ENCODE results near the gene TACC2.
"Not testable (repeated sequence)": the region's sequence is repeated elsewhere in the genome, so short reads cannot be mapped to it uniquely, and the experiment has no call there.

TACC2 gene

GRCh38 chr10:122075171-122075570, 86.2 kb downstream of the TACC2 start:
- H3K27me3 ChIP-seq (ENCODE audit: insufficient read depth, low read length): no peaks in the 10 kb centered on the region
- H3K27ac ChIP-seq (ENCODE audit: low read length): no peak overlapping the region
- no peaks in the 10 kb centered on the region for H3K4me1 ChIP-seq (ENCODE audit: insufficient read depth, low read length)
- H3K9ac ChIP-seq (ENCODE audit: low read depth, low read length): no peak overlapping the region
- H3K36me3 ChIP-seq (ENCODE audit: insufficient read depth, low read depth, low read length): no peaks in the 10 kb centered on the region
- no peak overlapping the region for H3K4me3 ChIP-seq (ENCODE audit: low read length)
- H3K9me3 ChIP-seq (ENCODE audit: insufficient read depth, low read depth, low read length): no peaks in the 10 kb centered on the region

- not testable (repeated sequence) for H3K27me3 ChIP-seq (ENCODE audit: insufficient read depth, low read length); H3K4me1 ChIP-seq (ENCODE audit: insufficient read depth, low read length); H3K4me3 ChIP-seq (ENCODE audit: low read length); H3K9me3 ChIP-seq (ENCODE audit: insufficient read depth, low read depth, low read length); H3K9ac ChIP-seq (ENCODE audit: low read depth, low read length); H3K36me3 ChIP-seq (ENCODE audit: insufficient read depth, low read depth, low read length); H3K27ac ChIP-seq (ENCODE audit: low read length)
Measured at GRCh38 chr10:122075876-122076275, 86.9 kb downstream of the TACC2 start.

- H3K27me3 ChIP-seq (ENCODE audit: insufficient read depth, low read length): no peaks in the 10 kb centered on the region
- no peak overlapping the region for H3K9ac ChIP-seq (ENCODE audit: low read depth, low read length)
- no peaks in the 10 kb centered on the region for H3K36me3 ChIP-seq (ENCODE audit: insufficient read depth, low read depth, low read length)
- no peak overlapping the region for H3K27ac ChIP-seq (ENCODE audit: low read length)
- no peak overlapping the region for H3K4me3 ChIP-seq (ENCODE audit: low read length)
- no peaks in the 10 kb centered on the region for H3K4me1 ChIP-seq (ENCODE audit: insufficient read depth, low read length)
- H3K9me3 ChIP-seq (ENCODE audit: insufficient read depth, low read depth, low read length): no peaks in the 10 kb centered on the region
Measured at GRCh38 chr10:122077311-122077875, 88.4 kb downstream of the TACC2 start.

DNA sequence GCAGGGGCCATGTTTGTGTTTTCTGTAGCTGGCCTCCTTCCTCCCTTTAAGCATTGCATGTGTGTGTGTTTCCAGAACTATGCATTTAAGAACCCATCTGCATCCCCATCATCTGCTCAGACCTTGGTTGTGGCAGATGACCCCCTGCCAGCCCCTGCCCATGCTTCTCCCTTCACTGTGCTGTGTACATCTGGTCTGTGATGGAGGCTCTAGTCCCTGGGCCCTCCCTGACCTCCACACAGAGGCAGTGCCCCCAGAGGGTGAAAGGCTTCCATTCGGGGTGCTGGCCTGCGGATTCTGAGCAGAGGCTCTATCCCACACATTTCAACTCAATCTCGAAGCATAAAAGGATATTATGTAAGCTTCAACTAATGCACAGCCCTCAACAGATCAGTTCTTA, 89.4 kb downstream of the TACC2 start:
- H3K4me1 ChIP-seq (ENCODE audit: insufficient read depth, low read length): no peaks in the 10 kb centered on the region
- H3K4me3 ChIP-seq (ENCODE audit: low read length): no peak overlapping the region
- no peaks in the 10 kb centered on the region for H3K27me3 ChIP-seq (ENCODE audit: insufficient read depth, low read length)
- H3K9ac ChIP-seq (ENCODE audit: low read depth, low read length): no peak overlapping the region
- H3K36me3 ChIP-seq (ENCODE audit: insufficient read depth, low read depth, low read length): no peaks in the 10 kb centered on the region
- no peak overlapping the region for H3K27ac ChIP-seq (ENCODE audit: low read length)
- H3K9me3 ChIP-seq (ENCODE audit: insufficient read depth, low read depth, low read length): no peaks in the 10 kb centered on the region

GRCh38 chr10:122078965-122079795, 90.2 kb downstream of the TACC2 start:
- Histone ChIP-seq H3K9ac (ENCODE audit: low read depth, low read length) (no peak overlapping the region), H3K27ac (ENCODE audit: low read length) (no peak overlapping the region), H3K27me3 (ENCODE audit: insufficient read depth, low read length) (no peaks in the 10 kb centered on the region), H3K4me3 (ENCODE audit: low read length) (no peak overlapping the region), H3K4me1 (ENCODE audit: insufficient read depth, low read length) (no peaks in the 10 kb centered on the region), H3K9me3 (ENCODE audit: insufficient read depth, low read depth, low read length) (no peaks in the 10 kb centered on the region), H3K36me3 (ENCODE audit: insufficient read depth, low read depth, low read length) (no peaks in the 10 kb centered on the region)

DNA sequence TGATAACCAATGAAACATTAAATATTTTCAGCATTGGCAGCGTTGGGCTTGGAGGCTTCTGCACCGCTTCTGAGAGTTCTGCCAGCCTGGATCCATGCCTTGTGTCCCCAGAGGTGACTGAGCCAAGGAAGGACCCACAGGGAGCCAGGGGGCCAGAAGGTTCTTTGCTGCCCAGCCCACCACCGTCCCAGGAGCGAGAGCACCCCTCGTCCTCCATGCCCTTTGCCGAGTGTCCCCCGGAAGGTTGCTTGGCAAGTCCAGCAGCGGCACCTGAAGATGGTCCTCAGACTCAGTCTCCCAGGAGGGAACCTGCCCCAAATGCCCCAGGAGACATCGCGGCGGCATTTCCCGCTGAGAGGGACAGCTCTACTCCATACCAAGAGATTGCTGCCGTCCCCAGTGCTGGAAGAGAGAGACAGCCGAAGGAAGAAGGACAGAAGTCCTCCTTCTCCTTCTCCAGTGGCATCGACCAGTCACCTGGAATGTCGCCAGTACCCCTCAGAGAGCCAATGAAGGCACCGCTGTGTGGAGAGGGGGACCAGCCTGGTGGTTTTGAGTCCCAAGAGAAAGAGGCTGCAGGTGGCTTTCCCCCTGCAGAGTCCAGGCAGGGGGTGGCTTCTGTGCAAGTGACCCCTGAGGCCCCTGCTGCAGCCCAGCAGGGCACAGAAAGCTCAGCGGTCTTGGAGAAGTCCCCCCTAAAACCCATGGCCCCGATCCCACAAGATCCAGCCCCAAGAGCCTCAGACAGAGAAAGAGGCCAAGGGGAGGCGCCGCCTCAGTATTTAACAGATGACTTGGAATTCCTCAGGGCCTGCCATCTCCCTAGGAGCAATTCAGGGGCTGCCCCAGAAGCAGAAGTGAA, 93.9 kb downstream of the TACC2 start:
- Histone ChIP-seq H3K4me3 (ENCODE audit: low read length) (no peak overlapping the region), H3K9me3 (ENCODE audit: insufficient read depth, low read depth, low read length) (no peaks in the 10 kb centered on the region), H3K4me1 (ENCODE audit: insufficient read depth, low read length) (no peaks in the 10 kb centered on the region), H3K27me3 (ENCODE audit: insufficient read depth, low read length) (no peaks in the 10 kb centered on the region), H3K27ac (ENCODE audit: low read length) (no peak overlapping the region), H3K9ac (ENCODE audit: low read depth, low read length) (no peak overlapping the region), H3K36me3 (ENCODE audit: insufficient read depth, low read depth, low read length) (no peaks in the 10 kb centered on the region)

DNA sequence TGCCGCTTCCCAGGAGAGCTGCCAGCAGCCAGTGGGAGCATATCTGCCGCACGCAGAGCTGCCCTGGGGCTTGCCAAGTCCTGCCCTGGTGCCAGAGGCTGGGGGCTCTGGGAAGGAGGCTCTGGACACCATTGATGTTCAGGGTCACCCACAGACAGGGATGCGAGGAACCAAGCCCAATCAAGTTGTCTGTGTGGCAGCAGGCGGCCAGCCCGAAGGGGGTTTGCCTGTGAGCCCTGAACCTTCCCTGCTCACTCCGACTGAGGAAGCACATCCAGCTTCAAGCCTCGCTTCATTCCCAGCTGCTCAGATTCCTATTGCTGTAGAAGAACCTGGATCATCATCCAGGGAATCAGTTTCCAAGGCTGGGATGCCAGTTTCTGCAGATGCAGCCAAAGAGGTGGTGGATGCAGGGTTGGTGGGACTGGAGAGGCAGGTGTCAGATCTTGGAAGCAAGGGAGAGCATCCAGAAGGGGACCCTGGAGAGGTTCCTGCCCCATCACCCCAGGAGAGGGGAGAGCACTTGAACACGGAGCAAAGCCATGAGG, 94.6 kb downstream of the TACC2 start:
- Histone ChIP-seq H3K9ac (ENCODE audit: low read depth, low read length) (no peak overlapping the region), H3K27ac (ENCODE audit: low read length) (no peak overlapping the region)

GRCh38 chr10:122084286-122085041, 95.5 kb downstream of the TACC2 start:
- Histone ChIP-seq H3K9ac (ENCODE audit: low read depth, low read length) (no peak overlapping the region), H3K27me3 (ENCODE audit: insufficient read depth, low read length) (no peaks in the 10 kb centered on the region), H3K27ac (ENCODE audit: low read length) (no peak overlapping the region), H3K4me1 (ENCODE audit: insufficient read depth, low read length) (no peaks in the 10 kb centered on the region), H3K4me3 (ENCODE audit: low read length) (no peak overlapping the region), H3K36me3 (ENCODE audit: insufficient read depth, low read depth, low read length) (no peaks in the 10 kb centered on the region), H3K9me3 (ENCODE audit: insufficient read depth, low read depth, low read length) (no peaks in the 10 kb centered on the region)

More for the DNA sequence above, 94.6 kb downstream of the TACC2 start:
- Histone ChIP-seq H3K4me1 (ENCODE audit: insufficient read depth, low read length) (no peaks in the 10 kb centered on the region), H3K9me3 (ENCODE audit: insufficient read depth, low read depth, low read length) (no peaks in the 10 kb centered on the region), H3K36me3 (ENCODE audit: insufficient read depth, low read depth, low read length) (no peaks in the 10 kb centered on the region), H3K4me3 (ENCODE audit: low read length) (no peak overlapping the region), H3K27me3 (ENCODE audit: insufficient read depth, low read length) (no peaks in the 10 kb centered on the region)

- Histone ChIP-seq H3K27ac (ENCODE audit: low read length) (no peak overlapping the region), H3K27me3 (ENCODE audit: insufficient read depth, low read length) (no peaks in the 10 kb centered on the region), H3K9ac (ENCODE audit: low read depth, low read length) (no peak overlapping the region), H3K4me1 (ENCODE audit: insufficient read depth, low read length) (no peaks in the 10 kb centered on the region), H3K36me3 (ENCODE audit: insufficient read depth, low read depth, low read length) (no peaks in the 10 kb centered on the region), H3K9me3 (ENCODE audit: insufficient read depth, low read depth, low read length) (no peaks in the 10 kb centered on the region), H3K4me3 (ENCODE audit: low read length) (no peak overlapping the region)
Measured at GRCh38 chr10:122085423-122085911, 96.5 kb downstream of the TACC2 start.

GRCh38 chr10:122086416-122087240, 97.7 kb downstream of the TACC2 start:
- Histone ChIP-seq H3K36me3 (ENCODE audit: insufficient read depth, low read depth, low read length) (no peaks in the 10 kb centered on the region), H3K27me3 (ENCODE audit: insufficient read depth, low read length) (no peaks in the 10 kb centered on the region), H3K4me1 (ENCODE audit: insufficient read depth, low read length) (no peaks in the 10 kb centered on the region), H3K9me3 (ENCODE audit: insufficient read depth, low read depth, low read length) (no peaks in the 10 kb centered on the region), H3K27ac (ENCODE audit: low read length) (no peak overlapping the region), H3K4me3 (ENCODE audit: low read length) (no peak overlapping the region), H3K9ac (ENCODE audit: low read depth, low read length) (no peak overlapping the region)
